ENCODE results near the gene KCNQ1. TPM values are rescaled to one million over a fixed set of nuclear protein-coding genes. Genes with fewer than 3 reads are reported as not detected.

KCNQ1 gene
- total and polyA plus RNA-seq, 2 experiments from 2014 or later = 0.45 to 0.87 TPM

GRCh38 chr11:2521081-2521732 lies 76.4 kb downstream of the KCNQ1 start:
- DNase-seq (ENCODE audit: low spot score) = no peak
- no peak for ATAC-seq
- no peak overlapping the region for H2AFZ ChIP-seq
- TF ChIP-seq REST (IDR thresholded peaks at IDR 0.05; ENCODE audit: unreplicated experiment) = no peak
- TF ChIP-seq ZNF462 (CRISPR knock-in tag; IDR thresholded peaks at IDR 0.05) = no peak
- no peak for TF ChIP-seq EZH2 (IDR thresholded peaks at IDR 0.05; ENCODE audit: low read depth, unreplicated experiment)
- no peak for TF ChIP-seq CREB1 (CRISPR knock-in tag; IDR thresholded peaks at IDR 0.05; ENCODE audit: low read depth)
- TF ChIP-seq NANOG (IDR thresholded peaks at IDR 0.05; ENCODE audit: borderline replicate concordance) = no peak
- no peak for TF ChIP-seq STAT1 (IDR thresholded peaks at IDR 0.05; ENCODE audit: unreplicated experiment)
- H3K4me2 ChIP-seq = no peak overlapping the region
- H3F3A ChIP-seq (replicated peaks; ENCODE audit: low read depth) = no peaks in the 10 kb centered on the region
- H3K27ac Mint-ChIP-seq = no peak overlapping the region
- H3K9me2 ChIP-seq (ENCODE audit: insufficient read depth) = no peaks in the 10 kb centered on the region
- no peak overlapping the region for H3K4me3 ChIP-seq
- no peaks in the 10 kb centered on the region for H3K36me3 Mint-ChIP-seq (ENCODE audit: low read depth)
- H3K4me1 ChIP-seq (ENCODE audit: insufficient read depth) = no peaks in the 10 kb centered on the region
- no peaks in the 10 kb centered on the region for H4K20me1 ChIP-seq (replicated peaks; ENCODE audit: insufficient read depth)
- H3K27ac ChIP-seq (ENCODE audit: low read depth) = no peak overlapping the region
- no peak overlapping the region for H3K4me3 Mint-ChIP-seq
- no peaks in the 10 kb centered on the region for H3K27me3 ChIP-seq (ENCODE audit: insufficient read depth)
- H3K4me1 Mint-ChIP-seq = no peaks in the 10 kb centered on the region; the same call in 2 of the 3 replicates
- H3K27me3 Mint-ChIP-seq (ENCODE audit: insufficient read depth, low read depth, poor library complexity) = peaks cover 34% of the 10 kb centered on the region
- H3K36me3 ChIP-seq (ENCODE audit: insufficient read depth) = no peaks in the 10 kb centered on the region
- H3K79me2 ChIP-seq (replicated peaks; ENCODE audit: insufficient read depth) = no peaks in the 10 kb centered on the region
- H3K9me3 Mint-ChIP-seq = no peaks in the 10 kb centered on the region

Measured in GM23338 (cell line).